ENCODE results near the gene BAZ2A. TPM values are rescaled to one million over a fixed set of nuclear protein-coding genes. Genes with fewer than 3 reads are reported as not detected.

The BAZ2A gene
- total and polyA plus RNA-seq, 2 donors (not counting 3 experiments of a cell fraction or from before 2014, with no cell fraction given) = 56.0 to 91.4 TPM

- ChIA-PET CTCF (interaction anchor here (1.4 kb wide), 1 partner anchor 31 kb away, joined by 5 read pairs; no protein-coding TSS in a partner anchor), POLR2A (no interaction called here)
- FAIRE-seq = no peak
- no TSS peak for BruUV-seq (replicated peaks)
- no peak overlapping the region for H3K9ac ChIP-seq (replicated peaks; ENCODE audit: extremely low read depth, insufficient read depth, low read length)
- H4K20me1 ChIP-seq (replicated peaks; ENCODE audit: control insufficient read depth, extremely low read depth, insufficient read depth, low read length) = no peaks in the 10 kb centered on the region
- dilution Hi-C loops (cut with MboI; ENCODE audit: extremely low pct_ligation_motif_present, low sequenced_read_pairs) = no loop called here
- H3K9me3 ChIP-seq (replicated peaks; ENCODE audit: control insufficient read depth, insufficient read depth, low read length) = no peaks in the 10 kb centered on the region
- H3K27ac ChIP-seq (ENCODE audit: insufficient read depth, low read depth, low read length) = no peak overlapping the region
- intact Hi-C loops (cut with micrococcal nuclease) = loop anchor here (1.0 to 5.0 kb wide), 5 partner anchors 9 to 475 kb away; partner anchors contain the start of genes NACA, PTGES3 and STAT6
- no peaks in the 10 kb centered on the region for H3K9me1 ChIP-seq (replicated peaks; ENCODE audit: control insufficient read depth, extremely low read depth, insufficient read depth, low read length)
- H3K79me2 ChIP-seq (ENCODE audit: control insufficient read depth, insufficient read depth, low read length) = peaks cover 29% of the 10 kb centered on the region
- no peak overlapping the region for H2AFZ ChIP-seq (ENCODE audit: low read depth, low read length)
- no peaks in the 10 kb centered on the region for H3K27me3 ChIP-seq (ENCODE audit: control insufficient read depth in 2 of 2, insufficient read depth in 2 of 2, low read length in 2 of 2)
- no peak for TF ChIP-seq EZH2 (IDR thresholded peaks at IDR 0.05; ENCODE audit: borderline replicate concordance, low read depth, low read length, severe bottlenecking)
- TF ChIP-seq FOS (IDR thresholded peaks at IDR 0.05; ENCODE audit: borderline replicate concordance, insufficient read depth, low read length) = no peak
- TF ChIP-seq, protein P1, sequence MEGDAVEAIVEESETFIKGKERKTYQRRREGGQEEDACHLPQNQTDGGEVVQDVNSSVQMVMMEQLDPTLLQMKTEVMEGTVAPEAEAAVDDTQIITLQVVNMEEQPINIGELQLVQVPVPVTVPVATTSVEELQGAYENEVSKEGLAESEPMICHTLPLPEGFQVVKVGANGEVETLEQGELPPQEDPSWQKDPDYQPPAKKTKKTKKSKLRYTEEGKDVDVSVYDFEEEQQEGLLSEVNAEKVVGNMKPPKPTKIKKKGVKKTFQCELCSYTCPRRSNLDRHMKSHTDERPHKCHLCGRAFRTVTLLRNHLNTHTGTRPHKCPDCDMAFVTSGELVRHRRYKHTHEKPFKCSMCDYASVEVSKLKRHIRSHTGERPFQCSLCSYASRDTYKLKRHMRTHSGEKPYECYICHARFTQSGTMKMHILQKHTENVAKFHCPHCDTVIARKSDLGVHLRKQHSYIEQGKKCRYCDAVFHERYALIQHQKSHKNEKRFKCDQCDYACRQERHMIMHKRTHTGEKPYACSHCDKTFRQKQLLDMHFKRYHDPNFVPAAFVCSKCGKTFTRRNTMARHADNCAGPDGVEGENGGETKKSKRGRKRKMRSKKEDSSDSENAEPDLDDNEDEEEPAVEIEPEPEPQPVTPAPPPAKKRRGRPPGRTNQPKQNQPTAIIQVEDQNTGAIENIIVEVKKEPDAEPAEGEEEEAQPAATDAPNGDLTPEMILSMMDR (IDR thresholded peaks at IDR 0.05; ENCODE audit: extremely low read depth in 1 of 2, insufficient read depth in 1 of 2, low read depth in 1 of 2, low read length in 2 of 2) = no peak
- no peak for TF ChIP-seq GATA2 (IDR thresholded peaks at IDR 0.05; ENCODE audit: insufficient read depth, insufficient read length, low read depth, low read length)
- H3K4me3 ChIP-seq (replicated peaks in 1 of 3; ENCODE audit: insufficient read depth in 1 of 3, low read depth in 1 of 3, low read length in 3 of 3) = no peak overlapping the region
- H3K4me2 ChIP-seq (ENCODE audit: insufficient read depth, low read length) = no peak overlapping the region
- DNase-seq (ENCODE audit: low read depth, low spot score) = no peak
- H3K4me1 ChIP-seq (ENCODE audit: control insufficient read depth, extremely low read depth, insufficient read depth, low read length) = peaks cover 27% of the 10 kb centered on the region
- H3K36me3 ChIP-seq (ENCODE audit: control insufficient read depth in 2 of 2, extremely low read depth in 1 of 2, insufficient read depth in 2 of 2, low read length in 2 of 2) = peaks cover 24 to 27% of the 10 kb centered on the region in 2 experiments
Observed at GRCh38 chr12:56637621-56638020, 7.5 kb upstream of the BAZ2A start.
